T47D (cell line): Measurements from ENCODE around the gene GNB1L.
"Not testable (repeated sequence)": the region's sequence is repeated elsewhere in the genome, so short reads cannot be mapped to it uniquely, and the experiment has no call there.

Source experiments
- DNase-seq, 2 experiments: peaks; one replicate each; pipeline versions ENCODE4 v3.0.0 to v3.0.0-alpha.2; 2011 to 2012; ENCODE audit warnings: low read depth in 1 of 2, low spot score in 1 of 2
- JUND ChIP-seq: IDR thresholded peaks from 2 replicates; pipeline ENCODE4 v1.6.1; 2012; ENCODE audit warnings: low read depth
- in situ Hi-C: cut with HindIII; loops from 2 replicates; pipeline ENCODE4 v1.10.0; 2016; ENCODE audit warnings: low sequenced_read_pairs, low pct_unique_long_range_greater_than_20kb

The GNB1L gene

DNA sequence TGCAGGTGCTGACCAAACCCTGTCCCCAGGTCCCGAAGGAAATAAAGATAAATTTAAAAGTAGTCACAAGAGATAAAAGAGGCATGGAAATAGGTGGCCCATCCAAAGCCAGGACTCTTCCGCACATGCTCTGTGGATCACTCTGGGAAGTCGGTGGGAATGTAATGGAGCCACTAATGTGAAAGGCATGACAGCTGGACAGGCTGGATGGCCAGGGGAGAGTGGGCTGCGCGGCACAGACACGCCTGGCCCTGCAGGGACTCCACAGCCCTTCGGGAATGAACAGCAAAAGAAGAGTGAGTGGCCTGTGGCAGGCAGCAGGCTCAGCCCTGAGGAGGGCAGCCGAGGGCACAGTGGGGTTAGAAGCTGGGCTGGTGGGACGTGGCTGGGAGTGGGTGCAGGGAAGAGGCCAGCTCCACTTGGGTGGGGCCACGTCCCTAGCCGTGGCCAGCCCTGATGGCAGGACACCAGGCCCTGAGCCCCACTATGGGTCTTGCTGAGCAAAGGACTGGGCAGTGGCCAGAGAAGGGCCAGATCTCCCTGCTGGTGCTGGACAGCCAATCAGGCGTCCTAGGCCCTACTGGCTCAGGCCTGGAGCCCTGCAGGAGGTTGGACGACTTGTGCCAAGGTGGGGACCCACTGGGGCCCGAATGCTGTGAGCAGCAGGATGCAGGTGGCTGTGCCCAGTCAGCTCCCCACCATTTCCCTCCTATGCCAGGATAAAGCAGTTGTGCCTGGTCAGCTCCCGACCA lies 31.3 kb upstream of the GNB1L start:
- DNase-seq = no peak
- in situ Hi-C loops = no loop called here
- TF ChIP-seq JUND = no peak

DNA sequence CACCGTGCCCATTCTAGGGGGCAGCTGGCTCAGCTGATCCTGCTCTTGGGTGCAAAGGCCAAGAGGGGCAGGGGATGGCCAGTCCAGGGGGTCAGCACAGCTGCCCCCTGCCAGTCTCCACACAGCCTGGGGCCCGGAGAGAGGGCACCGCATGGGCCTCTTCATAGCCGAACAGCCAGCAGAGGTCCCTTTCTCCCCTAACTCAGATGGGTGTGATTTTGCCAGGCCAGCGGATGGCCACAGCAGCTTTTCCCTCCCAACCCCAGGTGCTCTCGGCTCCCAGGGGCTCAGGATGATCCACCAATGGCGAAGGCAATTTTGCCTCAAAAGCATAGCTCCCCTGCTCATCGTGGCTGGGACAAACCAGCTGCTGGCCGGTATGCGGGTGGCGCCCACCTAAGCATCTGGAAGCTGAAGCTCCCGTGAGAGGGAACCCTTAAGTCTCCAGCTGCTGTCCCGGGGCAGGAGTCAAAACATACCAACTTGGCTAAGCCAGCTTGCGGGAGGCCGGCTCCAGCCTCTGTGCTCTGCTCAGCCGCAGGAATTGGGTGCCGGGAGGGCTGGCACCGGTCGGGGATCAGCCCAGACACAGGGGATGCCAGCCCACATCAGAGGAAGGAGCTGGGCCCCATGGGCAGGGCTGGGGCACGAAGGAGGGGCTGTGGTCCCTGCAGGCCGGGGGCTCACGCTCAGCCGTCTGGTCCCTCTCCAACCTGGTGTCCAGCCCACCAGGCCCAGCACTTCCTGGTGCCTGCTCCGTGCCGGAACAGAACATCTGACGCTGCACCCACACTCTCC lies 30.5 kb upstream of the GNB1L start:
- DNase-seq = no peak
- in situ Hi-C loops = no loop called here
- no peak for TF ChIP-seq JUND

DNA sequence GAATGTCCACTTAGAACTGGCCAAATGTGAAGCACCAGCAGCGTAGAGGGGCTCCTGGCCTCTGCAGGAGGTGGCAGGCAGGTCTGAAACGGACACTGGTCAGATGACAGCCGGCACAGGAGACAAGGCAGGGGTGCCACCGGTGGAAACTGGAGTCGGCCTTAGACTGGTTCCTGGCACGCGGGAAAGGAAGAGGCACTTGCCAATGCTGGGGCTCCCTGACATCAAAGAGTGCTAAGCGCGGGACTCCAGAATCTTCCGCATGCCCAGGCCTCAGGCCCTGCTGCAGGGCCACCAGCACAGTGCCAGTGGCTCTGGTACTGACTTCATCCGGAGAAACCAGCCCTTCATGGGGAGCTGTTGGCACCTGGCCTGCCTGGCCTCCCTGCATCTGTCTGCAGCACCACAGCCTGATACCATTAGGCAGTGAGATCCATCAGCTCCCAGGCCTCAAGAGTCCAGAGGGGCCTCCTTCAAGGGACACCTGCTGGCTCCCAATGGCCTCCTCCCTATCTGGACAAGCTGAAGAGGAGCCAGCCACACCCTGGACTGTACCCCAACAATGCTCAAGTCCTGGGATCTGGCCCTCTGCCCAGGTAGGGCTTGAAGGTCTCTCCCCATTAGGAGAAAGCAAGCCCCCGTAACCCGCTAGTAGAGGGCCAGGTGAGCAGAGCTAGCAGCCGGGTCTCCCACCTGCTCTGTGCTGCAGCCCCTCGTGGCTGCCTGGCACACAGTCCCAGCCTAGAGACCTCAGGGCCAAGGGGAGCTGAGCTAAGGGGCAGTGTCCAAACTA lies 29.7 kb upstream of the GNB1L start:
- TF ChIP-seq JUND = no peak
- DNase-seq = no peak
- in situ Hi-C loops = no loop called here

DNA sequence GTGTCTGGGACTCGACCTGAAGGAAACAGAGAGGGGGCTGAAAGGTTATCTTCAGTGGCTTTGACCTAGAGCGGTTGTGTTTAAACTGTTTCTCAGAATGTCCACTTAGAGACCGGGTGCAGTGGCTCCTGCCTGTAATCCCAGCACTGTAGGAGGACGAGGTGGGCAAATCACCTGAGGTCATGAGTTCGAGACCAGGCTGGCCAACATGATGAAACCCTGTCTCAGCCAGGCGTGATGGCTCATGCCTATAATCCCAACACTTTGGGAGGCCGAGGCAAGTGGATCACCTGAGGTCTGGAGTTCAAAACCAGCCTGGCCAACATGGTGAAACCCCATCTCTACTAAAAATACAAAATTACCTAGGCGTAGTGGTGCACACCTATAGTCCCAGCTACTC lies 28.8 kb upstream of the GNB1L start:
- DNase-seq, in situ Hi-C loops: not testable (repeated sequence)

DNA sequence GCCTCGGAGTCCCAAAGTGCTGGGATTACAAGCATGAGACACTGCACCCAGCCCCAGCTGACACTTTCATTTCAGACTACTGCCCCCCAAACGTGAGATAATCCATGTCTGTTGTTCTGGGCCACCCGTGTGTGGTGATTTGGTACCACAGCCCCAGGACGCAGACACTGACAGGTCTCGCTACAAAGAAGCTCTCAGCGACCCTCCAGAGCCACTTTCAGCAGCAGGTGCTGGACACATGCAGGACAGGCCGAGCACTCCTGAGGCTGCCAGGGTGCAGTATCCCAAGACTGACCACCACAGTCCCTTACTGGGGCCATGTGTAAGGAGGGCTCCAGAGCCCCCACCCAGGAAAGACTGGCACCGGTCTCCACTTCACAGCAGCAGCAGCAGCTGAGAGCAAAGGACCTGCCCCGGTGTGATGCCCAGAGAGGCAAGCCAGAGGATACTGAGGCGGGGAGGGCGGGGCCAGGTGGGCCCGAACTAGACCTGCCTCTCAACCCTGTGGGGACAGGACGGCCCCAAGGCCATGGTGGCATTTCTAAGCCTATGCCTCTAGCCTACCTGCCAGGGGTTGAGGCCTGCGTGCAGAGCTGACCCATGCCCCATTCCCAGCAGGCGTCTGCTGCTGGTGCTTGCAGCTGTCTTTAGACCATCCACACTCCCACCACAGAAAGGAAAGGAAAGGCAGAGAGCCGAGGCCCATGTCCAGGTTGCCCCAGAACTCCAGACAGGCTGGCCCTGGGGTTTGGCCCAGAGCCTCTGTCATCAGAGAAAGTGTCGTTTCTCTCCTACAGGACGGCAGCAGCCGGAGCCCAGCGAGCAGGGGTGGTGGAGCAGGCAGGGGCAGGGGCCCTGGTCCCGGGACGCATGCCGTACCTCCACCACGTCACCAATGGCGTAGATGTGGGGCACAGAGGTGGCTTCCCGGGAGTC lies 28.0 kb upstream of the GNB1L start:
- no peak for TF ChIP-seq JUND
- in situ Hi-C loops = no loop called here
- no peak for DNase-seq

DNA sequence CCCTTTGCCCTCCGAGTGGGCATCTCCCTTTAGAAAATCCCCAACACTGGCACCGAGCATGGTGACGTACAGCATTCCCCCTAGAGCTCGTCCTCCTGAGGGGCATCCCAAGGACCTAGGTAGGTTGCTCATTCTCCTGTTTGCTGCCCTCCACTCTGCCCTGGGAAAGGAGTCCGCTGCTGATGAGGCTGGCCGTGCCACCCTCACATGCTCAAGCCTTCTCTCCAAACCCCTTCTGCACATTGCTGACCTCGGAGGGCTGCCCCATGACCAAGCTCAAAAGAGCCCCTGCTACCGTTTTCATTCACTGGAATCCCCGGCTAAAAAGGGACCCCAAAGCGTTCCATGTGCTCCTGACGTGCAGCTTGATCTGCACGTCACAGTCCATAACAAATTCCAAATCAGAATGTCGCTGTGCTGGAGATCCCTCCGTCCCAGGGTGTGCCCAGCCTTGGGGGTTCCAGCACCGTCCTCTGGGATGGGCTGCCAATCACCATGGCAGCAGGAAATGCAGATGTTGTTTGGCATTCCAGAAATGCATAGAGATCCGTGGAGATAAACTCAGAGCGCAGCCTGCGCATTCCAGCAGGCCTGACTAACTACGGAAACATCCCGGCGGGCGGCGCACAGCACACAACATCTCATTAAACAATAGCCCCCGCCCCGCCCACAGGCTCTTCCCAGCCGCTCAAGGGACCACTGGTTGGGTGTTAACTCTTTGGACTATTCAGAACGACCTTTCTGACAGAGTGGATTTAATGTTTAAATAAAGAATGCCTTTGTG lies 26.3 kb upstream of the GNB1L start:
- no peak for TF ChIP-seq JUND
- in situ Hi-C loops = no loop called here
- peak in 1 of 2 experiments; percentile 39 for DNase-seq

DNA sequence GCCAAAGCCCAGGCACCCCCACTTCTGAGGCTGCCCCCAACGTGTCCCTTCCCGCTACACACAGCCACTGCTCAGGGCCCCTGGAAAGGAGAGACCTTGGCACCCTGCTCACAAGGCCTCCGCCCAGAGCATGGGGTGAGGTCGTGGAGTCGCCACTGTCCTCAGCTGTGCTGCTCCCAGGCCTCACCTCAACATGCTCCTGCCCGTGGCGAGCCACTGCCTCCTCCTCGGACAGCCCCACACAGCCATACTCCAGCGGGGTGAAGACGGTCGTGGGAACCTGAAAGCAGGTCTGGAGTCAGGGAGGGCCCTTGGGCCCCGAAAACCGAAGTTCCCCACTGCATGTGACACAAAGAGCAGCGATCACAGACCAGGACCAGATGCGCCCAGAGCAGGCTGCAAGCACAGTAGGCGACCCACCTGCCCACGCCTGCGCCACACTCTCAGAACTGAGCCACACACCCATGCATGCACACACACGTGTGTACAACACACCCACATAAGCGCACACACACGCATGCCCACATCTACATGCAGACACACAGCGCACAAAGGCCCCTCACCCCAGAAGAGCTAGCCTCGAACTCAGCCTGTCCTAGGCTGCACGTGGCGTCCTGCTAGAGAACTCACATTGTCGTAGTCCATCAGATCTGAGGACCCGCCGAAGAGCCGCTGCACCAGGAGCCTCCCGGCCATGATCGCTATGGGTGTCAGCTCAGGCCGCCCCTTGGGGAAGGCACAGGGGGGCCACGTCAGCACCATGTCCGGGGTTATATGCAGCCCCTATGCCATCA lies 25.5 kb upstream of the GNB1L start:
- no peak for DNase-seq
- in situ Hi-C loops = no loop called here

DNA sequence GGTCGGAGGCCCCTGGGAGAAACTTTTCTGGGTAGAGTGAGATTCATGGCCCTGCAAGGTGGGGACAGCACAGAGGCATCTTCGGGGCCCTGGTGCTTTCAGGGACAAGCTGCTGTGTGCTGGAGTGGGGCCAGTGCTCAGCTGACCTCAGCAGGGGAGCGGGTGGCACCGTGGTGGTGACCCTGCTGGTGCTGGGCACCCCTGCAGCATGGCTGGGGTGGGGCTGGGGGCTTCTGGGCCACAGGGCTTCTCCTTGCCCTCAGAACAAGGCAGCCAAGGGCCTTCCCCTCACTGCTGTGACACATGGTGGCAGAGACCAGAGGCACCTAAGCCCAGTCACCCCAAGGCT lies 24.9 kb upstream of the GNB1L start:
- in situ Hi-C loops = no loop called here
- no peak for DNase-seq

More for the DNA sequence above, 25.5 kb upstream of the GNB1L start:
- TF ChIP-seq JUND = no peak

DNA sequence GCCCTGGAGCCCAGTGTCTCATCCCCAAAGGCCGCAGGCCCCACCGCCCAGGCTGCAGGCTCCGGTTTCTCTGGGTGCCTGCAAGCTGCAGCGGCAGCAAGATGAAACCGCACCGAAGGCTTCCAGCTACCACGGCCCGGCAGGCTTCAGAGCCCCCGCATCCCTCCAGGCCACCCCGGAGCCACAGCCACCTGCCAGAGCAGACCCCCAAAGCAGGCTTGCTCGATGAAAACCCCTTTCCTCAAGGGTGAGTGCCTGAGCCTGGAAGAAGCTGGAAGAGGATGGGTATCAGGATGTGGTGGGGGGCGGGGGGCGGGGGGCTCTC lies 24.5 kb upstream of the GNB1L start:
- no peak for TF ChIP-seq JUND
- in situ Hi-C loops = no loop called here
- no peak for DNase-seq

More for the DNA sequence above, 24.9 kb upstream of the GNB1L start:
- no peak for TF ChIP-seq JUND

DNA sequence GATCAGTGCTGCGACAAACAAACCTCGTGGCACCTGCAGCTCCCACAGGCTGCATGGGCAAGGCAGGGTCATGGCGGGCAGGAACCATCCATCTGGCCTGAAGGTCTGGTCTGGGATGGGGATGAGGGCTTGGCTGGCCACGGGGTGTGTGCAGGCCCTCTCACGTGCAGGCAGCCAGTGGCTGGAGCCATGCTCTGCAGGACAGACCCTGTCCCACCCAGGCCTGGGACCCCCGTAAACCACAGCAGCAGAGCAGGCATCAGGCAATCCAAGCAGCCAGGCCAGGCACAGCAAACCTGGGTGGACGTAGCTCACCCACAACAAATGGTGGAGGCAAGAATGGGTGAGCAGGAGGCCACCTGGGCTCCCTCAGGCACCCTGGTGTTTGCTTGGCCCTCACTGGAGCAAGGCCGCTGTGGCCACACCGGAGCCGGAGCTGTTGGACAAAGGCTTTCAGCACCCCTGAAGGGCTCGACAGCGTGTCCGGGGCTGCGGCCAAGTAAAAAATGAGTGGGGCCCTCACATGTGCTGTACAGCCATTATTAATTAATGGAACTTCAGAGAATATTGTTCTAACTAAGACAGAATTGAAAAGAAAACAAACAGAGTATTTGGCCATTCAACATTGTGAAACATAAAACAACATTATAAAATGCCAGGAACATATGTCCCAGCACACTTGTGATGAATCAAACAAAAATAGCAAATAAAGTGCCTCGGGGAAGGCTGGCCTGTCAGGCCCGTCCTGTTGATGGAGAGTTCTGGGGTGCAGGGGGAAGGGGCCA lies 24.0 kb upstream of the GNB1L start:
- no peak for DNase-seq
- in situ Hi-C loops = no loop called here
- no peak for TF ChIP-seq JUND
